GM23248 (cell line): ENCODE data around the gene BCL7A.

Source experiments
- EZH2 ChIP-seq: fragments of 200-600 bp; sonication (generic); IDR thresholded peaks from 2 replicates; pipeline ENCODE4 v1.6.1; 2018; ENCODE audit warnings: antibody characterized with exemption, mild to moderate bottlenecking; ENCODE audit not compliant: insufficient read depth, poor library complexity, severe bottlenecking
- EZH2phosphoT487 ChIP-seq: fragments of 200-600 bp; sonication (generic); IDR thresholded peaks from 2 replicates; pipeline ENCODE4 v1.6.1; 2018; ENCODE audit warnings: antibody characterized with exemption, moderate library complexity, mild to moderate bottlenecking, low read depth; ENCODE audit not compliant: insufficient read depth

- no peak for TF ChIP-seq EZH2
- TF ChIP-seq EZH2phosphoT487 = no peak
These were observed 20.0 kb upstream of the BCL7A start for GRCh38 chr12:122001466-122002209.
